Measurements from ENCODE around the gene HP. TPM values are rescaled to one million over a fixed set of nuclear protein-coding genes. Genes with fewer than 3 reads are reported as not detected.

HP gene
- total RNA-seq, 2 experiments from 2014 or later: not detected

- POLR2A ChIA-PET: no interaction called here
- H4K20me1 ChIP-seq (ENCODE audit: insufficient read depth, low read length): no peaks in the 10 kb centered on the region
- peaks cover 93% of the 10 kb centered on the region for H3K36me3 ChIP-seq (ENCODE audit: insufficient read depth, low read length)
- no peaks in the 10 kb centered on the region for H3K9me3 ChIP-seq (ENCODE audit: low read length)
- 0 out of 2 replicates have a peak, but pooled peaks cover under 1% of the 10 kb centered on the region for H3K79me2 ChIP-seq (ENCODE audit: insufficient read depth, low read depth, low read length)
- no peak for DNase-seq (ENCODE audit: low spot score)
- no peaks in the 10 kb centered on the region for H3K9me2 ChIP-seq (ENCODE audit: insufficient read depth, low read length)
- intact Hi-C loops (cut with micrococcal nuclease; ENCODE audit: unreplicated experiment): no loop called here
- CTCF ChIA-PET (ENCODE audit: unreplicated experiment): no interaction called here
- TF ChIP-seq CTCF (conservative IDR thresholded peaks at IDR 0.05; ENCODE audit: low read length) (no peak), EZH2phosphoT487 (IDR thresholded peaks at IDR 0.05; ENCODE audit: borderline replicate concordance, low read depth, low read length) (no peak)
- no peak overlapping the region for H3K4me3 ChIP-seq (ENCODE audit: low read depth, low read length, poor library complexity, severe bottlenecking)
- peaks cover 12% of the 10 kb centered on the region for H3K4me1 ChIP-seq (ENCODE audit: insufficient read depth, low read length, poor library complexity, severe bottlenecking)
- no peak overlapping the region for H2AFZ ChIP-seq (ENCODE audit: low read length)
- H3K4me2 ChIP-seq (ENCODE audit: low read length): no peak overlapping the region
- BruUV-seq (replicated peaks): no TSS peak
- H3K27ac ChIP-seq (ENCODE audit: low read depth, low read length, poor library complexity, severe bottlenecking): no peak overlapping the region
Observed at GRCh38 chr16:72101195-72101594, 46.9 kb downstream of the HP start.

GRCh38 chr16:72104905-72105304 is 50.6 kb downstream of the HP start:
- TF ChIP-seq CTCF (conservative IDR thresholded peaks at IDR 0.05; ENCODE audit: low read length) (no peak), EZH2phosphoT487 (IDR thresholded peaks at IDR 0.05; ENCODE audit: borderline replicate concordance, low read depth, low read length) (no peak)
- no peak for DNase-seq (ENCODE audit: low spot score)
- H3K4me2 ChIP-seq (ENCODE audit: low read length): no peak overlapping the region
- H3K36me3 ChIP-seq (ENCODE audit: insufficient read depth, low read length): peaks cover 100% of the 10 kb centered on the region
- BruUV-seq (replicated peaks): no TSS peak
- H3K79me2 ChIP-seq (ENCODE audit: insufficient read depth, low read depth, low read length): no peaks in the 10 kb centered on the region
- H2AFZ ChIP-seq (ENCODE audit: low read length): no peak overlapping the region
- no peaks in the 10 kb centered on the region for H4K20me1 ChIP-seq (ENCODE audit: insufficient read depth, low read length)
- H3K4me1 ChIP-seq (ENCODE audit: insufficient read depth, low read length, poor library complexity, severe bottlenecking): peaks cover 12% of the 10 kb centered on the region
- no peak overlapping the region for H3K27ac ChIP-seq (ENCODE audit: low read depth, low read length, poor library complexity, severe bottlenecking)
- H3K9me2 ChIP-seq (ENCODE audit: insufficient read depth, low read length): no peaks in the 10 kb centered on the region
- intact Hi-C loops (cut with micrococcal nuclease; ENCODE audit: unreplicated experiment): no loop called here
- CTCF ChIA-PET (ENCODE audit: unreplicated experiment): no interaction called here
- no peaks in the 10 kb centered on the region for H3K9me3 ChIP-seq (ENCODE audit: low read length)
- H3K4me3 ChIP-seq (ENCODE audit: low read depth, low read length, poor library complexity, severe bottlenecking): no peak overlapping the region
- POLR2A ChIA-PET: interaction anchor here (0.6 kb wide), 1 partner anchor 14 kb away, joined by 3 read pairs; no protein-coding TSS in a partner anchor

GRCh38 chr16:72105978-72106377 is 51.7 kb downstream of the HP start:
- ChIA-PET CTCF (ENCODE audit: unreplicated experiment) (no interaction called here), POLR2A (interaction anchor here (0.6 kb wide), 1 partner anchor 85 kb away, joined by 3 read pairs; no protein-coding TSS in a partner anchor)
- no TSS peak for BruUV-seq (replicated peaks)
- Histone ChIP-seq H3K36me3 (ENCODE audit: insufficient read depth, low read length) (peaks cover 100% of the 10 kb centered on the region), H3K27ac (ENCODE audit: low read depth, low read length, poor library complexity, severe bottlenecking) (no peak overlapping the region), H3K4me3 (ENCODE audit: low read depth, low read length, poor library complexity, severe bottlenecking) (no peak overlapping the region), H3K4me1 (ENCODE audit: insufficient read depth, low read length, poor library complexity, severe bottlenecking) (peaks cover 12% of the 10 kb centered on the region), H3K9me3 (ENCODE audit: low read length) (no peaks in the 10 kb centered on the region), H2AFZ (ENCODE audit: low read length) (no peak overlapping the region), H3K79me2 (ENCODE audit: insufficient read depth, low read depth, low read length) (no peaks in the 10 kb centered on the region), H4K20me1 (ENCODE audit: insufficient read depth, low read length) (no peaks in the 10 kb centered on the region), H3K4me2 (ENCODE audit: low read length) (no peak overlapping the region), H3K9me2 (ENCODE audit: insufficient read depth, low read length) (no peaks in the 10 kb centered on the region)
- no peak for TF ChIP-seq CTCF (conservative IDR thresholded peaks at IDR 0.05; ENCODE audit: low read length)
- no peak for TF ChIP-seq EZH2phosphoT487 (IDR thresholded peaks at IDR 0.05; ENCODE audit: borderline replicate concordance, low read depth, low read length)
- no peak for DNase-seq (ENCODE audit: low spot score)
- intact Hi-C loops (cut with micrococcal nuclease; ENCODE audit: unreplicated experiment): no loop called here

All from OCI-LY7 (cell line).